Measurements from ENCODE around the gene RTEL1. TPM values are rescaled to one million over a fixed set of nuclear protein-coding genes. Genes with fewer than 3 reads are reported as not detected.
"Not testable (repeated sequence)": the region's sequence is repeated elsewhere in the genome, so short reads cannot be mapped to it uniquely, and the experiment has no call there.

RTEL1 gene
- total RNA-seq, 1 donor from 2014 or later: 16.6 TPM

- no peak for DNase-seq (ENCODE audit: low read depth)
These were observed 6.9 kb downstream of the RTEL1 start for GRCh38 chr20:63664861-63665594.

GRCh38 chr20:63665708-63666107 is 7.6 kb downstream of the RTEL1 start:
- DNase-seq (ENCODE audit: low read depth): no peak

GRCh38 chr20:63667858-63668257 is 9.7 kb downstream of the RTEL1 start:
- DNase-seq (ENCODE audit: low read depth): no peak

GRCh38 chr20:63668351-63668750 is 10.2 kb downstream of the RTEL1 start:
- DNase-seq (ENCODE audit: low read depth): no peak

- not testable (repeated sequence) for DNase-seq (ENCODE audit: low read depth)
These were observed 13.6 kb downstream of the RTEL1 start for GRCh38 chr20:63671695-63672094.

GRCh38 chr20:63672666-63673065 is 14.6 kb downstream of the RTEL1 start:
- no peak for DNase-seq (ENCODE audit: low read depth)

GRCh38 chr20:63673951-63674350 is 15.8 kb downstream of the RTEL1 start:
- DNase-seq (ENCODE audit: low read depth): no peak

- DNase-seq (ENCODE audit: low read depth): no peak
These were observed 17.7 kb downstream of the RTEL1 start for GRCh38 chr20:63675681-63676368.

- DNase-seq (ENCODE audit: low read depth): no peak
These were observed 20.0 kb downstream of the RTEL1 start for GRCh38 chr20:63678071-63678470.

GRCh38 chr20:63678667-63679465 is 20.8 kb downstream of the RTEL1 start:
- no peak for DNase-seq (ENCODE audit: low read depth)

- DNase-seq (ENCODE audit: low read depth): no peak
These were observed 21.7 kb downstream of the RTEL1 start for GRCh38 chr20:63679799-63680305.

- no peak for DNase-seq (ENCODE audit: low read depth)
These were observed 22.3 kb downstream of the RTEL1 start for GRCh38 chr20:63680427-63680826.

GRCh38 chr20:63680857-63681608 is 22.9 kb downstream of the RTEL1 start:
- DNase-seq (ENCODE audit: low read depth): no peak

- no peak for DNase-seq (ENCODE audit: low read depth)
These were observed 23.6 kb downstream of the RTEL1 start for GRCh38 chr20:63681609-63682142.

GRCh38 chr20:63682384-63683139 is 24.4 kb downstream of the RTEL1 start:
- DNase-seq (ENCODE audit: low read depth): peak; percentile 93

GRCh38 chr20:63685269-63686026 is 27.3 kb downstream of the RTEL1 start:
- DNase-seq (ENCODE audit: low read depth): no peak

- no peak for DNase-seq (ENCODE audit: low read depth)
These were observed 28.0 kb downstream of the RTEL1 start for GRCh38 chr20:63686094-63686491.

- DNase-seq (ENCODE audit: low read depth): peak; percentile 97
These were observed 28.6 kb downstream of the RTEL1 start for GRCh38 chr20:63686492-63687321.

Measured in myocyte (in vitro differentiated cells).